ENCODE measurements around the gene TXNDC2. TPM values are rescaled to one million over a fixed set of nuclear protein-coding genes. Genes with fewer than 3 reads are reported as not detected.

The TXNDC2 gene
- total RNA-seq, 1 donor from 2014 or later, result not detected

GRCh38 chr18:9861933-9862332 lies 23.8 kb upstream of the TXNDC2 start:
- Histone ChIP-seq H3K4me3 (no peak overlapping the region), H3K27ac (no peak overlapping the region), H3K36me3 (peaks cover 10 to 19% of the 10 kb centered on the region in 2 donors), H3K4me1 (no peaks in the 10 kb centered on the region), H3K9me3 (peaks cover 0 to 9% of the 10 kb centered on the region in 2 donors), H3K27me3 (no peaks in the 10 kb centered on the region)
- intact Hi-C loops (cut with DNase I), result no loop called here
- no peak for DNase-seq (ENCODE audit: low spot score in 2 of 2)
- TF ChIP-seq, protein P1, sequence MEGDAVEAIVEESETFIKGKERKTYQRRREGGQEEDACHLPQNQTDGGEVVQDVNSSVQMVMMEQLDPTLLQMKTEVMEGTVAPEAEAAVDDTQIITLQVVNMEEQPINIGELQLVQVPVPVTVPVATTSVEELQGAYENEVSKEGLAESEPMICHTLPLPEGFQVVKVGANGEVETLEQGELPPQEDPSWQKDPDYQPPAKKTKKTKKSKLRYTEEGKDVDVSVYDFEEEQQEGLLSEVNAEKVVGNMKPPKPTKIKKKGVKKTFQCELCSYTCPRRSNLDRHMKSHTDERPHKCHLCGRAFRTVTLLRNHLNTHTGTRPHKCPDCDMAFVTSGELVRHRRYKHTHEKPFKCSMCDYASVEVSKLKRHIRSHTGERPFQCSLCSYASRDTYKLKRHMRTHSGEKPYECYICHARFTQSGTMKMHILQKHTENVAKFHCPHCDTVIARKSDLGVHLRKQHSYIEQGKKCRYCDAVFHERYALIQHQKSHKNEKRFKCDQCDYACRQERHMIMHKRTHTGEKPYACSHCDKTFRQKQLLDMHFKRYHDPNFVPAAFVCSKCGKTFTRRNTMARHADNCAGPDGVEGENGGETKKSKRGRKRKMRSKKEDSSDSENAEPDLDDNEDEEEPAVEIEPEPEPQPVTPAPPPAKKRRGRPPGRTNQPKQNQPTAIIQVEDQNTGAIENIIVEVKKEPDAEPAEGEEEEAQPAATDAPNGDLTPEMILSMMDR (IDR thresholded peaks at IDR 0.05), result no peak

DNA sequence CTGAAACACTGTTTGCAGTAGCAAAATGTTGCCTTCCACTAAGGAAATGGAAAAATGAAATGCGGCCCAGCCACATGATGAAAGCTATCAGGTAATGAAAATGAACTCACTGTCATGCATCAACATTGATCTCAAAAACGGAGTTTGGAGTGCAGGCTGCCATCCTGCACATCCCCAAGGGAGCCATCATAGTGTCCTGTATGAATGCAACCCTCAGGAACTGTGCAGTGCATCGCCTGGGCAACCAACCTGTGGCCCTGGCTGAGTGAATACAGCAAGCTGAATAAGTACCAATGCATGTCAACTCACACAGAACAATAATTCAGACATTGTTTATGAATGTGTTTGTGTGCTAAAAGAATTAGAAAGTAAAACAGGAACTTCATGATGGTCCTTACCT lies 23.1 kb upstream of the TXNDC2 start:
- Histone ChIP-seq H3K4me1 (no peaks in the 10 kb centered on the region), H3K4me3 (no peak overlapping the region), H3K36me3 (peaks cover 10 to 19% of the 10 kb centered on the region in 2 donors), H3K27ac (no peak overlapping the region), H3K9me3 (peaks cover 0 to 9% of the 10 kb centered on the region in 2 donors), H3K27me3 (no peaks in the 10 kb centered on the region)
- TF ChIP-seq, protein P1 (IDR thresholded peaks at IDR 0.05), result no peak
- intact Hi-C loops (cut with DNase I), result no loop called here
- DNase-seq (ENCODE audit: low spot score in 2 of 2), result no peak

DNA sequence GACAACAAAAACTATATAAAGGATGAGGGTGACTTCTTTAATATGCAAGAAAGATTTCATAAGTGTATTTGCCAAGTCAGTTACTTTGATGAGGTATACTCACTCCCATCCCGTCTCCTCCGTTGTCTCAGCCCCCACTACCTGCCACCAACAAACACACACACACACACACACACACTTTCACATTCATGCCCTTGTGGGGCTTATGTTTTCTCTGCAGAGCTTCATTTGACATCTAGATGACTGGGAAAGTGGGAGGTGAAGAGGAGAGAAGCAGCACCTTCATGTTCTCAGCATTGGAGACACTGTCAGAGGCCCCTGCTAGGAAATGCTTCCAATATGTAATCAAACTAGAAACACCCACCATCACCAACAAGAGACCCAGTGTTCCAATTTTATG lies 22.5 kb upstream of the TXNDC2 start:
- intact Hi-C loops (cut with DNase I), result no loop called here
- H3K4me3 ChIP-seq, result no peak overlapping the region
- no peak for DNase-seq (ENCODE audit: low spot score in 2 of 2)
- H3K4me1 ChIP-seq, result no peaks in the 10 kb centered on the region
- no peaks in the 10 kb centered on the region for H3K27me3 ChIP-seq
- no peak overlapping the region for H3K27ac ChIP-seq
- TF ChIP-seq, protein P1 (IDR thresholded peaks at IDR 0.05), result no peak
- H3K36me3 ChIP-seq, result peaks cover 10 to 19% of the 10 kb centered on the region in 2 donors
- H3K9me3 ChIP-seq, result peaks cover 0 to 9% of the 10 kb centered on the region in 2 donors

GRCh38 chr18:9865764-9866490 lies 19.8 kb upstream of the TXNDC2 start:
- no peaks in the 10 kb centered on the region for H3K4me1 ChIP-seq
- DNase-seq (ENCODE audit: low spot score in 2 of 2), result no peak
- TF ChIP-seq, protein P1 (IDR thresholded peaks at IDR 0.05), result no peak
- H3K9me3 ChIP-seq, result peaks cover 0 to 9% of the 10 kb centered on the region in 2 donors
- H3K36me3 ChIP-seq, result peaks cover 4 to 11% of the 10 kb centered on the region in 2 donors
- H3K27ac ChIP-seq, result no peak overlapping the region
- no peaks in the 10 kb centered on the region for H3K27me3 ChIP-seq
- H3K4me3 ChIP-seq, result no peak overlapping the region
- intact Hi-C loops (cut with DNase I), result no loop called here

GRCh38 chr18:9866627-9867026 lies 19.1 kb upstream of the TXNDC2 start:
- no peaks in the 10 kb centered on the region for H3K27me3 ChIP-seq
- intact Hi-C loops (cut with DNase I), result no loop called here
- H3K4me1 ChIP-seq, result no peaks in the 10 kb centered on the region
- H3K9me3 ChIP-seq, result peaks cover 0 to 9% of the 10 kb centered on the region in 2 donors
- DNase-seq (ENCODE audit: low spot score in 2 of 2), result no peak
- no peak overlapping the region for H3K4me3 ChIP-seq
- TF ChIP-seq, protein P1 (IDR thresholded peaks at IDR 0.05), result no peak
- H3K36me3 ChIP-seq, result peaks cover 0 to 11% of the 10 kb centered on the region in 2 donors
- no peak overlapping the region for H3K27ac ChIP-seq

All from ascending aorta (tissue), 2 donors.